NT2/D1 (cell line): ENCODE results near the gene OR1J2.
A peak's percentile ranks its signal among the peaks of the same experiment; 100 is the strongest.

ENCODE experiments used
- DNase-seq: peaks from one replicate; pipeline ENCODE4 v3.0.0-alpha.2; 2011; ENCODE audit warnings: low read depth, low spot score
- H3K27me3 ChIP-seq: 2 replicates; pipeline ENCODE4 v1.6.0; 2011; ENCODE audit warnings: mild to moderate bottlenecking; ENCODE audit not compliant: insufficient read length, insufficient read depth
- H3K36me3 ChIP-seq: 2 replicates; pipeline ENCODE4 v1.6.1; 2011; ENCODE audit warnings: mild to moderate bottlenecking, low read length, mixed read lengths; ENCODE audit not compliant: insufficient read depth, insufficient read length
- H3K4me1 ChIP-seq: 2 replicates; pipeline ENCODE4 v1.5.1; 2011; ENCODE audit not compliant: insufficient read depth, insufficient read length
- H3K4me3 ChIP-seq: 2 replicates; pipeline ENCODE4 v1.5.1; 2011; ENCODE audit warnings: low read depth; ENCODE audit not compliant: insufficient read length
- H3K9ac ChIP-seq: 2 replicates; pipeline ENCODE4 v1.6.0; 2011; ENCODE audit warnings: low read depth; ENCODE audit not compliant: insufficient read length
- H3K9me3 ChIP-seq: 2 replicates; pipeline ENCODE4 v1.5.1; 2011; ENCODE audit warnings: mild to moderate bottlenecking, low read length; ENCODE audit not compliant: insufficient read depth
- SUZ12 ChIP-seq: IDR thresholded peaks from 2 replicates; pipeline ENCODE4 v1.6.1; 2011; ENCODE audit not compliant: insufficient read length, insufficient read depth; ENCODE audit errors: extremely low read depth
- YY1 ChIP-seq: IDR thresholded peaks from 2 replicates; pipeline ENCODE4 v1.6.1; 2011; ENCODE audit not compliant: insufficient read length, insufficient read depth
- ZNF274 ChIP-seq: IDR thresholded peaks from 2 replicates; pipeline ENCODE4 v1.6.1; 2011; ENCODE audit warnings: mild to moderate bottlenecking, low read depth, low read length

Gene OR1J2

DNA sequence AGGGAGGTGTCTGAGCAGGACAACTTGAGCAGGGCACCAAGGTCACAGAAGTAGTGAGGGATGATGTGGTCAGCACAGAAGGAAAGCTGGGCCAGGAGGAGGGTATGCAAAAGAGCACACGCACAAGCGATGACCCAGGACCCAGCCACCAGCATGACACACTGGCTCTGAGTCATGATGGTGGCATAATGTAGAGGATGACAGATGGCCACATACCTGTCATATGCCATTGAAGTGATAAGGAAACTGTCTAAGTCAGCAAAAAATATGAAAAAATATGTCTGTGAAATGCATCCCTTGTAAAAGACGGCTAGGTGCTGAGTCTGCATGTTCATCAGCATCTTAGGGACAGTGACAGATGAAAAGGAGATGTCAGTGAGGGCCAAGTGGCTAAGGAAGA, 33.3 kb upstream of the OR1J2 start:
- no peaks in the 10 kb centered on the region for H3K4me1 ChIP-seq
- TF ChIP-seq ZNF274 (no peak), SUZ12 (no peak), YY1 (no peak)
- no peak overlapping the region for H3K9ac ChIP-seq
- no peaks in the 10 kb centered on the region for H3K27me3 ChIP-seq
- no peaks in the 10 kb centered on the region for H3K36me3 ChIP-seq
- H3K9me3 ChIP-seq, result no peaks in the 10 kb centered on the region
- H3K4me3 ChIP-seq, result no peak overlapping the region
- DNase-seq, result no peak

DNA sequence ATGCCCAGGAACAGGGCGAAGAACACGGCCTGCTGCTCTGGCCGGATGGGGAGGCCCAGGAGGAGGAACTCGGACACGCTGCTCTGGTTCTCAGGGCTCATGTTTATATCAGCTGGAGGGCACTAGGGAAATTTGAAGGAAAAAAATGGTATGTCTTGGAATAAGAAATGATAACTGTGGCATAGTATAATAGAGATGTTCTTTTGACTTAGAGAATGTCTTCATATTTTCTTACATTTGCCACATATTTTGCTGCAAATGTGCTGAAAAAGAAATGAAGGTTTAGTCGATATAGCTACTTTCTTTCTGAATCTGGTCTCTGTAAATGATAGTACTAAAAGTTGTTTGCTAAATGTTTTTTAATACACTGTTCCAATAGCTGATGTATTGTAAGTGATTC, 32.8 kb upstream of the OR1J2 start, which contains the start of gene OR1J1:
Gene OR1J1 (minus strand): TSS at position 101 of the 400 bp plus-strand sequence. CDS start 0 bp downstream, at position 101.
- H3K4me3 ChIP-seq, result no peak within 1 kb of the TSS
- TF ChIP-seq ZNF274 (no peak), SUZ12 (no peak), YY1 (no peak)
- H3K27me3 ChIP-seq, result no peaks in the 10 kb centered on the region
- no peak within 1 kb of the TSS for H3K9ac ChIP-seq
- H3K4me1 ChIP-seq, result no peaks in the 10 kb centered on the region
- no peaks in the 10 kb centered on the region for H3K9me3 ChIP-seq
- no peak for DNase-seq
- H3K36me3 ChIP-seq, result no peaks in the 10 kb centered on the region

DNA sequence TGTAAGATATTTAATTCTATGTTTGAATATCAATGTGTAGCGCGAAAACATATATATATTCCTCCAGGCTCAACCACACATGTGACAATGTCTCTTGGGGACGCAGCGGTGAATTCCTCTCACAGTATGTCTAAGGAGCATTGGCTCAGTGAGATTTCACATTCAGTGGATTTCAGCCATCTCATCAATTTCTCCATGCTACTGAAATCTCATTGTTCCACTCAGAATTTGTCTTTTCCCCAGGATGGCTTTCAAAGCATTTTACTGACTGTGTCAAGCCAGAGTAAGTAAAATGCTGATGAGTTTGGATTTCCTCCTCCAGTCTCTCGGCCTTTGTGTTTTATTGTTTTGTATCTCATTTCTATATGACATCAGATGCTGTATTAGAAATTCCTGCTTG, 31.5 kb upstream of the OR1J2 start:
- Histone ChIP-seq H3K4me1 (no peaks in the 10 kb centered on the region), H3K4me3 (no peak overlapping the region), H3K9ac (no peak overlapping the region), H3K9me3 (no peaks in the 10 kb centered on the region), H3K36me3 (no peaks in the 10 kb centered on the region), H3K27me3 (no peaks in the 10 kb centered on the region)
- no peak for TF ChIP-seq SUZ12
- no peak for TF ChIP-seq ZNF274
- no peak for TF ChIP-seq YY1
- no peak for DNase-seq

DNA sequence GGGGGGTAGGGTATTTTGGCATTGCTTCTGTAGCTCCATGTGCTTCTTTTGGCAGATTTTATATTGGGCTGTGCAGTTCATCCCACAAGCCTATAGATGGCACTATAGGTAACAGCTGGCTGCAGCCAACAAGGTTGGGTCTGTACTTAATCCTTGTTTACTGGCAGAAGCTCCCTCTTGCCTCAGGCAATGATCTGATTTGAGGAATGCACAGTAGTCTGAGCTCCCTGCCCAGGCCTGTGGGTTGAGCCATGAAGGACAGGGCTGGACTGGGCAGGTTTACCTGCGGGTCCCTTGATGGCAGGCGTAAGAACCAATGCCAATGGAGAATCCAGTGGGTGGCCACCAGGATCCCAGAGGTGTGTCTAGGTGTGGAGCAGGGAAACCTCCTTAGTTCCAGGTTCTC, 11.7 kb upstream of the OR1J2 start:
- H3K27me3 ChIP-seq, result no peaks in the 10 kb centered on the region
- H3K4me3 ChIP-seq, result no peak overlapping the region
- peak; percentile 83 for DNase-seq
- H3K9ac ChIP-seq, result no peak overlapping the region
- no peak for TF ChIP-seq ZNF274
- TF ChIP-seq YY1, result no peak
- TF ChIP-seq SUZ12, result no peak
- H3K36me3 ChIP-seq, result no peaks in the 10 kb centered on the region
- peaks cover 3% of the 10 kb centered on the region for H3K4me1 ChIP-seq
- no peaks in the 10 kb centered on the region; the same call in 1 of the 2 replicates for H3K9me3 ChIP-seq

DNA sequence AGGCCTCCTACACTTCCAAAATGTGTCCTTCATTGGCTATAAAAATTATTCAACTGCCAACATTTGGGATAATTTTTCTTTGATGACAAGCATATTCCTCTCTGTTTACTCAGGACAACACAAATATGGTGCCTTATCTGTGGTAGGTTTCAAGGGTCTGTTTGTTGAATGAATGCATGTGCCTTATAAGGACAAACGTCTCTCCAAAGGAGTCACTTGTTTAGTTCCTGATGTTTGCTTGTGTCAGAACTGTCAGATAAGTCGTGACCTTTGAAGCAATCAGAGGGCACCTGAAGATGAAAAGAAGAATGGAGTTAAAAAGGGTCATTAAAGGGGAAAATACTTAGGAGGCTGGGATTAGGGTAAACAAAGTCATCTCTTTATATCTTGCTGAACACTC, 3.6 kb upstream of the OR1J2 start:
- H3K36me3 ChIP-seq, result no peaks in the 10 kb centered on the region
- H3K9ac ChIP-seq, result no peak overlapping the region
- no peak overlapping the region for H3K4me3 ChIP-seq
- no peaks in the 10 kb centered on the region for H3K27me3 ChIP-seq
- TF ChIP-seq SUZ12, result no peak
- TF ChIP-seq YY1, result no peak
- no peak for TF ChIP-seq ZNF274
- no peaks in the 10 kb centered on the region for H3K9me3 ChIP-seq
- H3K4me1 ChIP-seq, result no peaks in the 10 kb centered on the region
- DNase-seq, result no peak

DNA sequence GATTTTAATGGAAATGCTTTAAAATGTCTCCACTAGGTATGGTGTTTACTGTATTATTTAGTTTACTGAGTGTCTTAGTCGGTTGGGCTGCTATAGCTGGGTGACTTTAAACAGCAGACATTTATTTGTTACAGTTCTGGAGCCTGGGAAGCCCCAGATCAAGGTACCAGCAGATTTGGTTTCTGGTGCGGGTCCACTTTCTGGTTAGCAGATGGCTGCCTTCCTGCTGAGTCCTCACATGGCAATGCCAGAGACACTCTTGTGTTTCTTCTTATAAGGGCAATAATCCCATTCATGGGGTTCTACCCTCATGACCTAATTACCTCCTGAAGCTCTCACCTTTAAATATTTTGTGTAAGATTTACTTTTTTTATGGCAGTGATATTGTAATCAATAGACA, 7.6 kb downstream of the OR1J2 start:
- no peaks in the 10 kb centered on the region for H3K9me3 ChIP-seq
- TF ChIP-seq SUZ12 (no peak), YY1 (no peak), ZNF274 (no peak)
- DNase-seq, result no peak
- H3K9ac ChIP-seq, result no peak overlapping the region
- no peak overlapping the region for H3K4me3 ChIP-seq
- no peaks in the 10 kb centered on the region for H3K4me1 ChIP-seq
- peaks cover 9% of the 10 kb centered on the region for H3K27me3 ChIP-seq
- H3K36me3 ChIP-seq, result no peaks in the 10 kb centered on the region

DNA sequence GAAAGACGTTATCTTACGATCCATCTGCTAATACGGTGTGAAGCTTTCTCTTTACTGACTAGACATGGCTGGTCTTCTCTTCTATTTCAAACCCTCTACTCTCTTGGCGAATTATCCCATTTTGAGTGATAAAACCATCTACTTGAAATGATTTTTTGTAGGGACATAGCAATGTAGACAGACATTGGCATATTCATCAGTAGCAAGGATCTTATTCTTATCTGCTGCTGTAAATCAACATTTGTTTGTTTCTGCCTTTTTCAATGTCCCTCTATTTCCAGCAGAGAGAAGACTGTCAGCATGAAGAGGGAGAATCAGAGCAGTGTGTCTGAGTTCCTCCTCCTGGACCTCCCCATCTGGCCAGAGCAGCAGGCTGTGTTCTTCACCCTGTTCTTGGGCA, 8.2 kb downstream of the OR1J2 start, which contains the start of gene OR1J4:
Gene OR1J4 (plus strand): TSS at position 301 of the 400 bp plus-strand sequence. CDS start 0 bp downstream, at position 301.
- no peaks in the 10 kb centered on the region for H3K9me3 ChIP-seq
- H3K4me3 ChIP-seq, result no peak within 1 kb of the TSS
- H3K4me1 ChIP-seq, result no peaks in the 10 kb centered on the region
- no peak for DNase-seq
- no peak within 1 kb of the TSS for H3K9ac ChIP-seq
- TF ChIP-seq YY1 (no peak), ZNF274 (no peak), SUZ12 (no peak)
- H3K27me3 ChIP-seq, result peaks cover 9% of the 10 kb centered on the region
- H3K36me3 ChIP-seq, result no peaks in the 10 kb centered on the region

DNA sequence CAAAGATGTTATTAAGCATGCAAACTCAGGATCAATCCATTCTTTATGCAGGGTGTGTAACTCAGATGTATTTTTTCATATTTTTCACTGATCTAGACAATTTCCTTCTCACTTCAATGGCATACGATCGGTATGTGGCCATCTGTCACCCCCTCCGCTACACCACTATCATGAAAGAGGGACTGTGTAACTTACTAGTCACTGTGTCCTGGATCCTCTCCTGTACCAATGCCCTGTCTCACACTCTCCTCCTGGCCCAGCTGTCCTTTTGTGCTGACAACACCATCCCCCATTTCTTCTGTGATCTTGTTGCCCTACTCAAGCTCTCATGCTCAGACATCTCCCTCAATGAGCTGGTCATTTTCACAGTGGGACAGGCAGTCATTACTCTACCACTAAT, 8.8 kb downstream of the OR1J2 start:
- no peaks in the 10 kb centered on the region for H3K9me3 ChIP-seq
- DNase-seq, result no peak
- TF ChIP-seq ZNF274 (no peak), YY1 (no peak), SUZ12 (no peak)
- no peak overlapping the region for H3K9ac ChIP-seq
- H3K36me3 ChIP-seq, result no peaks in the 10 kb centered on the region
- H3K27me3 ChIP-seq, result peaks cover 9% of the 10 kb centered on the region
- H3K4me1 ChIP-seq, result no peaks in the 10 kb centered on the region
- H3K4me3 ChIP-seq, result no peak overlapping the region
